Colonic mucosa (tissue), 4 donors: Measurements from ENCODE around the gene EFCAB11. TPM values are rescaled to one million over a fixed set of nuclear protein-coding genes. Genes with fewer than 3 reads are reported as not detected.
A peak's percentile ranks its signal among the peaks of the same experiment; 100 is the strongest.

Experiments used
- DNase-seq: peaks from one replicate; pipeline ENCODE4 v3.0.0-alpha.2; 2020
- H3K27ac ChIP-seq: fragments of 200-600 bp; one replicate; pipeline ENCODE4 v1.8.0; 2021
- H3K27me3 ChIP-seq: fragments of 200-600 bp; one replicate; pipeline ENCODE4 v1.8.0; 2021
- H3K36me3 ChIP-seq: fragments of 200-600 bp; one replicate; pipeline ENCODE4 v1.8.0; 2021
- H3K4me1 ChIP-seq: fragments of 200-600 bp; one replicate; pipeline ENCODE4 v1.8.0; 2021; ENCODE audit warnings: mild to moderate bottlenecking
- H3K4me3 ChIP-seq: fragments of 200-600 bp; one replicate; pipeline ENCODE4 v1.8.0; 2021
- H3K9ac ChIP-seq, 2 donors: one replicate each; pipeline ENCODE4 v1.7.0; 2013; ENCODE audit warnings: control low read depth in 2 of 2, low read depth in 2 of 2, low read length in 2 of 2
- H3K9me3 ChIP-seq: fragments of 200-600 bp; one replicate; pipeline ENCODE4 v1.8.0; 2021
- CTCF ChIP-seq: fragments of 200-600 bp; IDR thresholded peaks from one replicate; pipeline ENCODE4 v1.8.0; 2022; ENCODE audit warnings: antibody characterized with exemption, mild to moderate bottlenecking
- intact Hi-C: fragments of 100-400 bp; cut with DNase I; formaldehyde crosslinking; loops from one replicate; pipeline ENCODE4 v1.14.1; 2022
- total RNA-seq, 2 donors: library from RNA; stranded (reverse); fragmentation: NEBNext Ultra II Directional in 1 of 2; extraction: Animal tissue kit (Norgen Biotek cat#: 25700) in 1 of 2; gene quantifications; one replicate each; pipeline ENCODE4 v1.2.1, GENCODE V29; 2021
- donor health status: healthy.
- donor health status: DM: no; HTN: no; CAD: no.
- donor health status: DM: no; HTN: no; CAD: no.

Gene EFCAB11
- total RNA-seq, 2 donors from 2014 or later = 12.1 to 14.1 TPM

GRCh38 chr14:89983375-89983774, 28.8 kb upstream of the EFCAB11 start:
- Histone ChIP-seq H3K4me1 (no peaks in the 10 kb centered on the region), H3K36me3 (no peaks in the 10 kb centered on the region), H3K9me3 (no peaks in the 10 kb centered on the region), H3K4me3 (no peak overlapping the region), H3K27ac (no peak overlapping the region), H3K9ac (no peak overlapping the region), H3K27me3 (no peaks in the 10 kb centered on the region)
- DNase-seq = no peak
- no peak for TF ChIP-seq CTCF
- intact Hi-C loops = no loop called here

GRCh38 chr14:89978656-89979055, 24.1 kb upstream of the EFCAB11 start:
- no peak for TF ChIP-seq CTCF
- no peaks in the 10 kb centered on the region for H3K9me3 ChIP-seq
- no peak overlapping the region for H3K9ac ChIP-seq
- no peaks in the 10 kb centered on the region for H3K27me3 ChIP-seq
- H3K36me3 ChIP-seq = no peaks in the 10 kb centered on the region
- intact Hi-C loops = no loop called here
- DNase-seq = no peak
- H3K4me1 ChIP-seq = no peaks in the 10 kb centered on the region
- H3K4me3 ChIP-seq = no peak overlapping the region
- no peak overlapping the region for H3K27ac ChIP-seq

- TF ChIP-seq CTCF = no peak
- no peak overlapping the region for H3K4me3 ChIP-seq
Observed at GRCh38 chr14:89977668-89978067, 23.1 kb upstream of the EFCAB11 start.

GRCh38 chr14:89973234-89973823, 18.8 kb upstream of the EFCAB11 start:
- peak; percentile 74 for TF ChIP-seq CTCF
- intact Hi-C loops = loop anchor here (2.0 kb wide), 1 partner anchor 261 kb away; no protein-coding TSS in a partner anchor
- H3K9me3 ChIP-seq = no peaks in the 10 kb centered on the region
- DNase-seq = peak; percentile 59
- no peak overlapping the region for H3K9ac ChIP-seq
- no peak overlapping the region for H3K27ac ChIP-seq
- no peaks in the 10 kb centered on the region for H3K4me1 ChIP-seq
- H3K4me3 ChIP-seq = no peak overlapping the region
- no peaks in the 10 kb centered on the region for H3K36me3 ChIP-seq
- H3K27me3 ChIP-seq = no peaks in the 10 kb centered on the region

More at GRCh38 chr14:89977668-89978067, 23.1 kb upstream of the EFCAB11 start:
- DNase-seq = no peak
- no peak overlapping the region for H3K27ac ChIP-seq
- no peaks in the 10 kb centered on the region for H3K9me3 ChIP-seq
- no peaks in the 10 kb centered on the region for H3K36me3 ChIP-seq
- intact Hi-C loops = no loop called here
- no peak overlapping the region for H3K9ac ChIP-seq
- no peaks in the 10 kb centered on the region for H3K4me1 ChIP-seq
- no peaks in the 10 kb centered on the region for H3K27me3 ChIP-seq

- intact Hi-C loops = no loop called here
- Histone ChIP-seq H3K27ac (no peak overlapping the region), H3K27me3 (no peaks in the 10 kb centered on the region), H3K9me3 (no peaks in the 10 kb centered on the region), H3K4me3 (no peak overlapping the region), H3K36me3 (peaks cover 12% of the 10 kb centered on the region), H3K9ac (no peak overlapping the region), H3K4me1 (no peaks in the 10 kb centered on the region)
- TF ChIP-seq CTCF = no peak
- no peak for DNase-seq
Observed at GRCh38 chr14:89965839-89966238, 11.3 kb upstream of the EFCAB11 start.
